Activated T-helper 2 cell treated with anti-CD3 and anti-CD28 coated beads, Interferon-gamma antibody, Interleukin-2, Interleukin-4, amounts not matched to agents 10 μg/mL and 5 μg/mL and 100 μg/mL, durations not matched to agents 14 hours and 24 hours and 36 hours (primary cell): ENCODE measurements around the gene ZNF583. TPM values are rescaled to one million over a fixed set of nuclear protein-coding genes. Genes with fewer than 3 reads are reported as not detected.

Source experiments
- DNase-seq: peaks from one replicate; pipeline ENCODE4 v3.0.0; 2021; ENCODE audit warnings: low spot score
- H3K27ac Mint-ChIP-seq: one replicate; pipeline ENCODE4 v1.8.0; 2021; ENCODE audit warnings: mixed read lengths
- H3K27me3 Mint-ChIP-seq: one replicate; pipeline ENCODE4 v1.8.0; 2021; ENCODE audit warnings: low read depth, mixed read lengths
- H3K36me3 Mint-ChIP-seq: one replicate; pipeline ENCODE4 v1.8.0; 2021; ENCODE audit warnings: low read depth, mixed read lengths
- H3K4me1 Mint-ChIP-seq: one replicate; pipeline ENCODE4 v1.8.0; 2021; ENCODE audit warnings: low read depth, mixed read lengths
- H3K4me3 Mint-ChIP-seq: one replicate; pipeline ENCODE4 v1.8.0; 2021; ENCODE audit warnings: low read depth, mild to moderate bottlenecking, moderate library complexity, mixed read lengths
- H3K9me3 Mint-ChIP-seq: one replicate; pipeline ENCODE4 v1.8.0; 2021; ENCODE audit warnings: mixed read lengths
- intact Hi-C: fragments of 100-400 bp; cut with micrococcal nuclease; formaldehyde crosslinking; loops from one replicate; pipeline ENCODE4 v1.15.1; 2023
- total RNA-seq: library from RNA; stranded (reverse); gene quantifications from 2 replicates; pipeline ENCODE4 v1.2.3, GENCODE V29; 2022

ZNF583 gene
- total RNA-seq = 1.5 and 1.7 TPM in 2 replicates

DNA sequence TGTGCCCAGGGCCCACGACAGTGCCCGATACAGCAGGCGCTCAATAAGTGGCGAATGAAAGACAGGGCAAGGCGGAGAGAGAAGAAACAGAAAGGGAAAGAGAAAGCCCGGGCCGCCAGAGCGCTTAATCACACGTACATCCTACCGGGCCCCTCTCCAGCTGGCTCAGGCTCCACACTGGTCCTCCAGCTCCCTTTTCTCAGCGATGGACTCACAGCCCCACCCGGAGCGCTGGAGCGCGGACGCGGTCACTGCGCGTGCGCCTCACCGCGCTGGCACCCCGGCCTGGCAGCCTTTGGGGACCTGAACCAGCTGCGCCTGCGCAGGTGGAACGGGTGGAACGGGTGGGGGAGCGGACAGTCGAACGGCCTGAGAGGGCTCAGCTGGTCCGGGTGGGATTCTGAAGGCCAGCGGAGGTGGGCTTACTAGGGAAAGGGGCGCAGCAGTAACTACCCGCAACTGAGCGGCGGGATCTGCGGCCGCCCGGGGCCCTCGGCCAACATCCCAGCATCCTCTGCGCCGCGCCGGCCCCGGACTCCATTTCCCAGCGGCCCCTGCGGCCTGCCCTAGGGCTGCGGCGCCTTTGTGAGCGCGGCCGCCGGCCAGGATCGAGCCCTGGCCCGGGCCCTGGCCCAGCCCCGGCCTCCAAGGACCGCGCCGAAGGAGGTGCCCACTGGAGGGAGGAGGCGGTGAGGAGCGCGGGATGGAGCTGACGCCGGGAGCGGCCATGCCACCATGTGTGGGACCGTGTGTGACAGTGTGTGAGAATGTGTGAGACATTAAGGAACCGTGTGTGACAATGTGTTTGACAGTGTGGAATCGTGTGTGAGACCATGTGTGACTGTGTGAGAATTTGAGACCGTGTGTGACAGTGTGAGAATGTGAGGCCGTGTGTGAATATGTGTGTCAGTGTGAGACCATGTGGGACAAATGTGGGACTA is at the start of gene ZNF583:
TSS of gene ZNF583 (plus strand) at position 569 of the 941 bp plus-strand sequence. CDS start 2,783 bp downstream, outside the sequence.
- intact Hi-C loops = loop anchor here (1.0 to 10.0 kb wide), 3 partner anchors 11 to 161 kb away; partner anchors contain the start of genes ZNF470, ZNF582 and ZSCAN5A
- H3K4me3 Mint-ChIP-seq = peak within 1 kb of the TSS; percentile 85
- H3K27me3 Mint-ChIP-seq = no peaks in the 10 kb centered on the region
- peaks cover 59% of the 10 kb centered on the region for H3K36me3 Mint-ChIP-seq
- H3K27ac Mint-ChIP-seq = peak within 1 kb of the TSS; percentile 96
- peak; percentile 86 for DNase-seq
- peaks cover 74% of the 10 kb centered on the region for H3K9me3 Mint-ChIP-seq
- peaks cover 14% of the 10 kb centered on the region for H3K4me1 Mint-ChIP-seq

DNA sequence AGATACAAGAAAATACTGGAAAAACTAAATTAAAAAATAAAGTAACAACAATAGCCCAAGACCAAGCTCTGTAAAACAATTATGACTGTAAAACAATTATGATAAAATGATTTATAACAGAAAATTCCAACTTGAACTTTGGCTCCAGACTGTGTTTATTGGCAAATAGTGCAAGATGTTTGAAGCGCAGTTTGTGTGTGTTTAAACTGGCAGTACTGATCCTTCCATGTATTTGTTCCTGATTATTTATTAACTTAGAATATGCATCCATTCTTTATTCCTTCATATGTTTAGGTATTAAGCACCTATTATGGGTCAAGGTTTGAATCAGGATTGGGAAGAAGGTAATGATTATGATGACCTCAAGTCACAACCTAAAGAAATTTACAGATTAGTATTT is 48.6 kb upstream of the ZNF583 start:
- intact Hi-C loops = no loop called here
- Mint-ChIP-seq H3K27me3 (no peaks in the 10 kb centered on the region), H3K4me3 (no peak overlapping the region), H3K27ac (no peak overlapping the region), H3K9me3 (peaks cover 29% of the 10 kb centered on the region), H3K4me1 (no peaks in the 10 kb centered on the region), H3K36me3 (no peaks in the 10 kb centered on the region)
- no peak for DNase-seq

DNA sequence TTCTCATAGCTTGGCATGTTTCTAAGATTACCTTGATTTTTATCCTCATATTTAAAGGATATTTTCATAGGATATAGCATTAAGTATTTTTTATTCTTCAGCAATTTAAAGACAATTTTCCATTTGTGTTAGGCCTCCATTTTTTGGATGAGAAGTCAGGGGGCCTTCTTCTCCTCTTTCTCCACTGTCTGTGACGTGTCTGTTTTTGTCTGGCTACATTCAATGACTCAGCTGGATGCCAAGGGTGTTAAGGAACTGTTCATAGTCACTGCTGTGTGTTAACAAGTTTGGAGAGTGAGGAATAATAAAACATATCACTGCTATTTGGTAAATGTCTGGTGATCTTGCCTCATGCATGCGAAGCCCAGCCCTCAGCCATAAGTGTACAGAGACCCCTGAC is 47.2 kb upstream of the ZNF583 start:
- intact Hi-C loops = no loop called here
- Mint-ChIP-seq H3K4me1 (no peaks in the 10 kb centered on the region), H3K9me3 (peaks cover 39% of the 10 kb centered on the region), H3K4me3 (no peak overlapping the region), H3K27me3 (no peaks in the 10 kb centered on the region), H3K36me3 (no peaks in the 10 kb centered on the region), H3K27ac (no peak overlapping the region)
- no peak for DNase-seq

DNA sequence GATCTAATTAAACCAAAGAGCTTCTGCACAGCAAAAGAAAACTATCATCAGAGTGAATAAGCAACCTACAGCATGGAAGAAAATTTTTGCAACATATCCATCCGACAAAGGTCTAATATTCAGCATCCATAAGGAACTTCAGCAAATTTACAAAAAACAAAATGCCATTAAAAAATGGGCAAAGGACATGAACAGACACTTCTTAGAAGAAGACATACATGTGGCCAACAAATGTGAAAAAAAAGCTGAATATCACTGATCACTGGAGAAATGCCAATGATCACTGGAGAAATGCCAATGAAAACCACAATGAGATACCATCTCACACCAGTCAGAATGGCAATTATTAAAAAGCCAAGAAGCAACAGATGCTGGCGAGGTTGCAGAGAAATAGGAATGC is 43.3 kb upstream of the ZNF583 start:
- Mint-ChIP-seq H3K4me3 (no peak overlapping the region), H3K4me1 (no peaks in the 10 kb centered on the region), H3K36me3 (no peaks in the 10 kb centered on the region), H3K27ac (no peak overlapping the region), H3K27me3 (no peaks in the 10 kb centered on the region), H3K9me3 (peaks cover 66% of the 10 kb centered on the region)
- DNase-seq = no peak
- intact Hi-C loops = no loop called here

DNA sequence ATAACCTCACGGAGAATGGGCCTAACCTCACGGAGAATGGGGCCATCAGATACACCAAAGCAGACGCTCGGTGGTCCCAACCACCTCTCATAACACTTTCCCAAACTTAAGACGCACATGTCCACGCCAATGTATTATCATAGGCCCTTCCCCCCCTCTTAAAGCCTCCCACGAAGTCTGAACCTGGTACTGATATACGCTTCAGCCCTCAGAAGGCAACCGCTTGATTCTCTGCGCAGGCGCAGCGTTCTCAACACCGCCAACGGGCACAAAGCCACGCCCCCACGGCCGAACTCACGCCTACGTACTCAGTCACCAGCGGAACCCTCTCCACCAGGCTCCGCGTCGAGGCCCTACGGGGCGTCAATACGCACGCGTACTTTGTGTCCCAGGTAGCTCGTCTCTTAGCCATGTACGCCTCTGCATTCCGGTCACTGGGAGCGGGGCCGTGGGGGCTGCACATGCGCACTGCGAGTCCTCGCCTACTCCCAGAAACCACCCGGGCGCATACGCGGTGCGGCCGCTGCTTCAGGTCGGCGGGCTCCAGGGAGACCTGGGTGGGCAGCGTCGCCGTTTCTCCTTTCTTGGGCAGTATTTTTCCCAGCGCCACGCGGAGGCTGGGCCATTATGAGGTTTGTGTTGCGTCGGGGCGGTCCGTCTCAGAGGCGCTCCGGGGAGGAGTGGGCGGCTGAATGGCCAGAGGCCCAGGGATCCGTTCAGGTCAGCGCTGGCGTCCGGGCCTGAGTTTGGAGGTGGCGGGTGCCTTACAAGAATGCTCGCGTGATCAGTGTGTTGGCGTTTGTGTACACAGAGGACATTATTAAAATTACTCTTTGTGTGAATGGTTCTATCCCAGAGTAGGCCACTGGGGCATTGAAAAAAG is 36.1 kb upstream of the ZNF583 start:
- Mint-ChIP-seq H3K9me3 (peaks cover 70% of the 10 kb centered on the region), H3K4me3 (peak overlapping the region; percentile 83), H3K36me3 (peaks cover 44% of the 10 kb centered on the region), H3K27me3 (no peaks in the 10 kb centered on the region), H3K4me1 (peaks cover 7% of the 10 kb centered on the region), H3K27ac (peak overlapping the region; percentile 80)
- DNase-seq = peak; percentile 70
- intact Hi-C loops = no loop called here

DNA sequence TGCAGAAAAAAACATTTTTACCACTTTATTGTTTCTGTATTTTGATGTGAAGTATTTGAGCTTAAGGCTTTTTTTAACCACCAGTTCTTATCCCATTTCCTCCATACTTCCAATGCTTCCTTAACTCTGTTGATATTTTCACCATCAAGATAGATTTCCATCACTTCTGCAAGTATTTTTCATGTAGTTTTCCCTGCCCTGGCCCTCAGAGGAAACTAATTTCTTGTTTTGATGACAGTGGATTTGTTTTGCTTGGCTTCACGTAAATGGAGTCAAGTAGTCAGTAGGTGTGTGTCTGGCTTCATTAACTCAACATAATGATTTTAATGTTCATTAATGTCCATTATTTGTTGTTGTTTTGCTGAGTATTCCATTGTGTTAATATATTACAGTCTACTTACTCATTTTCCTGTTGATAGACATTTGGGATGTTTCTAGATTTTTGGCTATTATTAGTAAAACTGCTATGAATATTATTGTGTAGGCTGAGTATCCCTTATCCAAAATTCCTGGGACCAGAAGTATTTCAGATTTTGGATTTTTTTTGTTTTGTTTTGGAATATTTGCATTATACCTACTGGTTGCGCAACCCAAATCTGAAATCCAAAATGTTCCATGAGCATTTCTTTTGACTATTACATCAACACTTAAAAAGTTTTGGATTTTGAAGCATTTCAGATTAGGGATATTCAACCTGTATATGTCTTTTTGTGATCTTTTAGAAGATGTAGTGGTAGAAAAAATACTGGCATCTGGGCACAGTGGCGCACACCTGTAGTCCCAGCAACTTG is 34.1 kb upstream of the ZNF583 start:
- peaks cover 73% of the 10 kb centered on the region for H3K9me3 Mint-ChIP-seq
- no peak for DNase-seq
- intact Hi-C loops = no loop called here
- H3K27ac Mint-ChIP-seq = no peak overlapping the region
- peak overlapping the region; percentile 49 for H3K4me3 Mint-ChIP-seq
- H3K36me3 Mint-ChIP-seq = peaks cover 64% of the 10 kb centered on the region
- peaks cover 7% of the 10 kb centered on the region for H3K4me1 Mint-ChIP-seq
- no peaks in the 10 kb centered on the region for H3K27me3 Mint-ChIP-seq

DNA sequence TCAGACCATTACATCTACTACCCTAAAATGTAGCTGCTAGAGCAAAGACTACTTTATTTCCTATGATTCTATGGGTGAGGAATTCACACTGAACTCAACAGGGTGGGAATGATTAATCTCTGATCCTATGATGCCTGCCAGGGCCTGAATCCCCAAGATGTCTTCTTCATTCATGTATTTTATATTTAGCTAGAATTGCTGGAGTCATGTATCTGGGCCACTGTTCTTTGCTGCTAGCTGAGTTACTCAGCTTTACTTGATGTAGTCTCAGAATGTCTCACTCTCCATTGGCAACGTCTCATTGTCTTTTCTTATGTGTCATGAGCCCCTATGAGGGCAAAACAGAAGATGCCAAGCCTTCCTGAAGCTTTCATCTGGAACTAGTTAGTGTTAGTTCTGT is 31.9 kb upstream of the ZNF583 start:
- intact Hi-C loops = no loop called here
- DNase-seq = no peak
- Mint-ChIP-seq H3K27me3 (no peaks in the 10 kb centered on the region), H3K36me3 (peaks cover 77% of the 10 kb centered on the region), H3K4me1 (peaks cover 7% of the 10 kb centered on the region), H3K27ac (no peak overlapping the region), H3K9me3 (peaks cover 75% of the 10 kb centered on the region), H3K4me3 (no peak overlapping the region)

DNA sequence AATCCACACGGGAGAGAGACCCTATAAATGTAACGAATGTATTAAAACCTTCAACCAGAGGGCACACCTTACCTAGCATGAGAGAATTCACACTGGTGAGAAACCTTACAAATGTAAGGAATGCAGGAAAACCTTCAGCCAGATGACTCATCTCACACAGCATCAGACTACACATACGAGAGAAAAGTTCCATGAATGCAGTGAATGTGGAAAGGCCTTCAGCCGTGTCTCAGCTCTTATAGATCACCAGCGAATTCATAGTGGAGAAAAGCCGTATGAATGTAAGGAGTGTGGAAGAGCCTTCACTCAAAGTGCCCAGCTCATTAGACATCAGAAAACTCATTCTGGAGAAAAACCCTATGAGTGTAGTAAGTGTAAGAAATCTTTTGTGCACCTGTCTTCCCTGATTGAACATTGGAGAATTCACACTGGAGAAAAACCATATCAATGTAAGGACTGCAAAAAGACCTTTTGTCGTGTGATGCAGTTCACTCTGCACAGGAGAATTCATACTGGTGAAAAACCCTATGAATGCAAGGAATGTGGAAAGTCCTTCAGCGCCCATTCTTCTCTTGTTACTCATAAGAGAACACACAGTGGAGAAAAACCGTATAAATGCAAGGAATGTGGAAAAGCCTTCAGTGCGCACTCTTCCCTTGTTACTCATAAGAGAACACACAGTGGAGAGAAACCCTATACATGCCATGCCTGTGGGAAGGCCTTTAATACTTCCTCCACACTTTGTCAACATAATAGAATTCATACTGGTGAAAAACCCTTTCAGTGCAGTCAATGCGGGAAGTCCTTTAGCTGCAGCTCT is 26.8 kb upstream of the ZNF583 start:
- Mint-ChIP-seq H3K36me3 (peaks cover 60% of the 10 kb centered on the region), H3K27ac (no peak overlapping the region), H3K4me1 (no peaks in the 10 kb centered on the region), H3K4me3 (no peak overlapping the region), H3K27me3 (no peaks in the 10 kb centered on the region), H3K9me3 (peaks cover 85% of the 10 kb centered on the region)
- intact Hi-C loops = no loop called here
- no peak for DNase-seq

DNA sequence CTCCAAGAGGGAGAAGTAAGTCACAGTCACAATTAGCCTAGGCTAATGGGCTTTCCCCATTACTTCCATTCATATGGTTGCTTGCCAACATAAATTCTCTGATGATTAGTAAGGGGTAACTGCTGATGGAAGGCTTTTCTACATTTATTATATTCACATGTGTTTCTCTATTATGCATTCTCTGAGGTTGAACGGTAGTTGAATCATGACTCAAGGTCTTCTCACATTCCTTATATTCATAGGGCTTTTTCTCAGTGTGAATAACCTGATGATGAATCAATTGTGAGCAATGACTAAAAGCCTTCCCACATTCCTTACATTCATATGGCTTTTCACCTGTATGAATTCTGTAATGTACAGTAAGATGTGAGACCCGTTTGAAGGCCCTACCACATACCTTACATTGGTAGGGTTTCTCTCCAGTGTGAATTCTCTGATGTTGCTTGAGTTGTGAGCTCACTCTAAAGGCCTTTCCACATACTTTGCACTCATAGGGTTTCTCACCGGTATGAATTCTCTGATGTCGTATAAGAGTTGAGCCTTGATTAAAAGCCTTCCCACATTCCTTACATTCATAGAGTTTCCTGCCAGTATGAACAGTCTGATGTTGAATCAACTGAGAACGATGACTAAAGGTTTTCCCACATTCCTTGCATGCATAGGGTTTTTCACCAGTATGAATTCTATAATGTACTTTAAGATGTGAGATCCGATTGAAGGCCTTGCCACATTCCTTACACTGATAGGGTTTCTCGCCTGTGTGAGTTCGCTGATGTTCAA is 20.1 kb upstream of the ZNF583 start:
- intact Hi-C loops = no loop called here
- H3K36me3 Mint-ChIP-seq = peaks cover 11% of the 10 kb centered on the region
- no peak overlapping the region for H3K4me3 Mint-ChIP-seq
- H3K27me3 Mint-ChIP-seq = no peaks in the 10 kb centered on the region
- H3K9me3 Mint-ChIP-seq = peaks cover 80% of the 10 kb centered on the region
- H3K27ac Mint-ChIP-seq = no peak overlapping the region
- no peak for DNase-seq
- no peaks in the 10 kb centered on the region for H3K4me1 Mint-ChIP-seq

DNA sequence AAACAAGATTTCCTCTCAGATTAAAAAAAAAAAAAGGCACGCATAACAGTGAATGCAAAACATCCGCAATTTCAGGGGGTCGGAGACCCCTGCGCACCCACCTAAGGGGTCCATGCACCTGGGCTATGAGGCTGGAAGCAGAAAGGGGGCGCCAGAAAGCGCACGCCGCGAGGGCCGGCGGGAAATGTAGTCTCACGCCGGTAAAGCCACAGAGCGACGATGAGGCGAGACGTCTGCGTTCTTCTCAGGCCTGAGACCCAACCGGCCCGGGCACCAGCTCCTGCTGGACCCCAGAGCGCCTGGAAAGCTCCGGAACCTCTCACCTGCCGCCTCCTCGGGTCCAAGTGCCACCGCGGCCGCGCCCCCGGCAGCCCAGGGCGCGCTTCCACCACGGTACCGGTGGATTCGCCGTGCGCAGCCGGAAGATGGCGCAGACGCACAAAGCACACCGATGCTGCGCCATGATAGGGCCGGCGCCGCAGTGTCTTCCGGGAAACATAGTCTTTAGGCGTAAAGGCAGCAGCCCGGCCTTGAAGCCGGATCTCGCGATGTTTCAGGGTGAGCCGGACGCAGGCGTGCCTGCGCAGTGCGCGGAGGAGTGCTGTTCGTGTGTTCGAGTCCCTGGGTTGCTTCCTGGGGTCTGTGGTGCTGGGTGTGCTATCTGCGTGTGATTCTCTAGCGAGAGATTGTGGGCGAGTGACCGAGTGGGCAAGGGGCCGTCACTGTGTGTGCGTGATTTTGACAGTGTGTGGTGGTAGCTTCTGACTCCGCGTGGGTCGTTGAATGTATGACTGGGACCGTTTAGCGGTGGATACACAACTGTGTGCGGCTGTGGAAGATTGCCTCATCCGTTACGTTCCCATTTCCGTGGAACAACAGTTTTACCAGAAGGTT is 10.8 kb upstream of the ZNF583 start, which contains the start of gene ZNF582:
TSS of gene ZNF582 (minus strand) at position 416 of the 894 bp plus-strand sequence. CDS start 1,782 bp downstream, outside the sequence.
- H3K4me1 Mint-ChIP-seq = peaks cover 3% of the 10 kb centered on the region
- peaks cover 47% of the 10 kb centered on the region for H3K36me3 Mint-ChIP-seq
- H3K9me3 Mint-ChIP-seq = peaks cover 76% of the 10 kb centered on the region

More for the DNA sequence above, 10.8 kb upstream of the ZNF583 start, which contains the start of gene ZNF582:
- intact Hi-C loops = loop anchor here (1.0 to 10.0 kb wide), 2 partner anchors 11 to 1761 kb away; partner anchors contain the start of genes ZNF329 and ZNF583
- Mint-ChIP-seq H3K27me3 (no peaks in the 10 kb centered on the region), H3K27ac (peak within 1 kb of the TSS; percentile 85), H3K4me3 (peak within 1 kb of the TSS; percentile 85)
- DNase-seq = peak; percentile 85
